Psoas muscle (tissue), 8 donors: ENCODE data around the gene DNHD1. TPM values are rescaled to one million over a fixed set of nuclear protein-coding genes. Genes with fewer than 3 reads are reported as not detected.

Source experiments
- ATAC-seq, 4 donors: fragments of 200-7000 bp; cut with Tn5 transposase; one replicate each; pipeline ENCODE4 v1.9.1; 2020; ENCODE audit warnings: moderate library complexity in 3 of 4, mild to moderate bottlenecking in 2 of 4
- DNase-seq, 2 donors: peaks; one replicate each; pipeline ENCODE4 v3.0.0-alpha.2; 2020
- H3K27ac ChIP-seq: fragments of 200-600 bp; one replicate; pipeline ENCODE4 v1.8.0; 2022
- H3K27me3 ChIP-seq, 3 donors: fragments of 200-600 bp in 1 of 3; one replicate each; pipeline versions ENCODE4 v1.6.1 to v1.8.0; 2013 to 2022; ENCODE audit warnings: low read length in 2 of 3, mild to moderate bottlenecking in 2 of 3, moderate library complexity in 1 of 3; ENCODE audit not compliant: insufficient read depth in 3 of 3
- H3K36me3 ChIP-seq, 2 donors: fragments of 200-600 bp in 1 of 2; one replicate each; pipeline versions ENCODE4 v1.6.1 to v1.8.0; 2013 to 2022; ENCODE audit warnings: low read depth in 1 of 2, mild to moderate bottlenecking in 1 of 2, moderate library complexity in 1 of 2; ENCODE audit not compliant: insufficient read depth in 1 of 2
- H3K4me1 ChIP-seq: fragments of 200-600 bp; one replicate; pipeline ENCODE4 v1.8.0; 2022
- H3K4me3 ChIP-seq: fragments of 200-600 bp; one replicate; pipeline ENCODE4 v1.8.0; 2022; ENCODE audit warnings: mild to moderate bottlenecking
- H3K9me3 ChIP-seq: fragments of 200-600 bp; one replicate; pipeline ENCODE4 v1.8.0; 2022
- WGBS, 3 donors: extraction: QIAGEN DNeasy Blood & Tissue Kit; methylation state at CpG; one replicate each; pipeline versions ENCODE4 v1.1.6 to v1.1.7; 2013; 5-methylcytosine and 5-hydroxymethylcytosine counted together
- intact Hi-C, 2 donors: fragments of 100-400 bp; cut with DNase I; formaldehyde crosslinking; loops; one replicate each; pipeline versions ENCODE4 v1.11.0 to v1.14.2; 2022
- polyA plus RNA-seq, 3 donors: library from polyadenylated mRNA; stranded (reverse); fragments of 200-250 nt; gene quantifications; one replicate each; pipeline ENCODE4 v1.2.3, GENCODE V29; 2013
- total RNA-seq, 4 donors: library from RNA; stranded (reverse); fragmentation: NEBNext Ultra II Directional in 2 of 4; extraction: Animal tissue kit (Norgen Biotek cat#: 25700) in 2 of 4; gene quantifications; one replicate each; pipeline versions ENCODE4 v1.2.1 to v1.2.4, GENCODE V29; 2021 to 2023
- TF ChIP-seq, protein P1 (sequence below): fragments of 200-600 bp; IDR thresholded peaks from one replicate; pipeline ENCODE4 v1.8.0; 2022; ENCODE audit warnings: antibody characterized with exemption
- donor health status: healthy with polysubstance abuse.
- donor health status: DM: no; HTN: no; CAD: no; lungs with moderate emphysema.
- donor health status: Bipolar disorder and iron deficiency.
- donor health status: healthy.
- donor health status: DM: yes; HTN: yes; CAD: no.
- donor health status: DM: no; HTN: no; CAD: no.
- donor health status: DM: no; HTN: no; CAD: no.
- donor health status: DM: yes; HTN: yes; CAD: no.

The DNHD1 gene
- total and polyA plus RNA-seq, 7 donors, result 2.0 to 9.0 (median 3.4) TPM

DNA sequence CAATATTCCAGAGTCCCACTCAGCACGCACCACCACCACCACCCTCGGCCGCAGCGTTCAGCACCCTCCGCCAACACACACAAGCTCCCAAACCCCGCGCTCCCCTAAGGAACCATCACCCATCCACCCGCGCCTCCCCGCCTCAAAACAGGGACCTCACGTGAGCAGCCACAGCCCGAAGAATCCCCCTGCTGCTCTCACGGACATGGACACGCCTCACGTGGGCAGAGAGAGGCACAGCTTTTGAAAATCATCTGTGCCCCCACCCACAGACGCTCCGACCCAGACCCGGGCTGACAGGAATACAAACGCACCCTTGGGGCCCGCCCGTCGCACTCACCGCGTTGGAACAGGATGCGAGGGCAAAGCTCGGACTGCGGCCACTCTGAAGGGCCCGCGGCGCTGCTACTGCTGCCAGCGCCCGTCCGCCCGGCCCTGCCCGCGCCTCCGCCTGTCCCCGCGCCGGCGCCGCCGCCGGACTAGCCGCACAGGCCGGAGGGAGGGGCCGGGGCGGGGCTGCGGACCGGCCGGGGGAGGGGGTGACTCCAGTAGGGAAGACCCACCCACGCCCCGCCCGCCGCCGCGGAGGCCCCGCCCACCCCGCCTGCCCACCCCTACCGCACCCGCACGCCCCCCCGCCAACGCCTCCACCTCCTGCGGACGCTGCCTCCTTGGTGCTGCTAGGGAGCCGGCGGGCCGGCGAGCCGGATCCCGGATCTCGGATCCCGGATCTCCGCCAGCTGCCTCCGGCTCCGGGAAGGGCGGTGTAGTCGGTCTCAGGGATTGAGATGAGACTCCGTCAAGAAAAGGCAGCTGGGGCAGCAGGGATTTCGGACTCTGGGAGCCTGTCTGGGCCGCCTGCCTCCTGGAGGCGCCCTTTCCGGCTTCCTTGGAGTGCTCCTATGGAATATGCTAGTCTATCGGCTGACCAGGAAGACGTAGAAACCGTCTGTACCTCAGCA is 23.3 kb upstream of the DNHD1 start, which contains the start of gene TRIM3:
TSS of gene TRIM3 (minus strand) at position 491 of the 962 bp plus-strand sequence. CDS start 8,246 bp downstream, outside the sequence.
- peak; percentile 91 to 95 (median 92) for ATAC-seq
- Histone ChIP-seq H3K27ac (peak within 1 kb of the TSS; percentile 93), H3K36me3 (peaks cover 0 to 25% of the 10 kb centered on the region in 2 donors), H3K4me1 (peaks cover 15% of the 10 kb centered on the region), H3K4me3 (peak within 1 kb of the TSS; percentile 91), H3K9me3 (no peaks in the 10 kb centered on the region), H3K27me3 (no peaks in the 10 kb centered on the region)
- 0 to 1% (median 1%) methylated on average over 59 to 87 of the region's 87 CpGs for WGBS, 3 donors
- TF ChIP-seq, protein P1, sequence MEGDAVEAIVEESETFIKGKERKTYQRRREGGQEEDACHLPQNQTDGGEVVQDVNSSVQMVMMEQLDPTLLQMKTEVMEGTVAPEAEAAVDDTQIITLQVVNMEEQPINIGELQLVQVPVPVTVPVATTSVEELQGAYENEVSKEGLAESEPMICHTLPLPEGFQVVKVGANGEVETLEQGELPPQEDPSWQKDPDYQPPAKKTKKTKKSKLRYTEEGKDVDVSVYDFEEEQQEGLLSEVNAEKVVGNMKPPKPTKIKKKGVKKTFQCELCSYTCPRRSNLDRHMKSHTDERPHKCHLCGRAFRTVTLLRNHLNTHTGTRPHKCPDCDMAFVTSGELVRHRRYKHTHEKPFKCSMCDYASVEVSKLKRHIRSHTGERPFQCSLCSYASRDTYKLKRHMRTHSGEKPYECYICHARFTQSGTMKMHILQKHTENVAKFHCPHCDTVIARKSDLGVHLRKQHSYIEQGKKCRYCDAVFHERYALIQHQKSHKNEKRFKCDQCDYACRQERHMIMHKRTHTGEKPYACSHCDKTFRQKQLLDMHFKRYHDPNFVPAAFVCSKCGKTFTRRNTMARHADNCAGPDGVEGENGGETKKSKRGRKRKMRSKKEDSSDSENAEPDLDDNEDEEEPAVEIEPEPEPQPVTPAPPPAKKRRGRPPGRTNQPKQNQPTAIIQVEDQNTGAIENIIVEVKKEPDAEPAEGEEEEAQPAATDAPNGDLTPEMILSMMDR, result no peak
- intact Hi-C loops, result loop anchor here (5.0 to 10.0 kb wide), 2 partner anchors 134 to 239 kb away; partner anchors contain the start of genes CNGA4 (in 2 of the 2) and FHIP1B (in 2 of the 2)
- DNase-seq, result peak; percentile 96 to 97

DNA sequence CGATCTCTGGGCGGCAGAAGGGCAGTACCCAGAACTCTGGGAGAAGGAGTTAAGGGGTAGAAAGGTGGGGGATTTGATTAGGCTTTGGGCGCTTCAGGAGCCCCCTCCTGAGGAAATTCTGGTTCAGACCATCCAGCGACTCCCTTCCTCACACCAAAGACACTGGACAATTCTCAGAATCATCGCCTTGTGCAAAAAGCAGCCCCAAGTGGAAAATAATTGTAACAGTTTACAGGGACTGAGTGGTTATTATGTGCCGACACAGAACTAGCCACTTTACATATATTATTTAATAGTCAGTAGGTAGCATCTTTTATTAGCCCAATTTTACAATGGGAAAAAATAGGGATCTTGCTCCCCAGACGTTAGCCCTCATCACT is 22.7 kb upstream of the DNHD1 start:
- 30 to 33% (median 31%) methylated on average over 7 of the region's 7 CpGs for WGBS, 3 donors
- TF ChIP-seq, protein P1, result no peak
- H3K4me3 ChIP-seq, result peak overlapping the region; percentile 91
- peaks cover 14% of the 10 kb centered on the region for H3K4me1 ChIP-seq
- intact Hi-C loops, result loop anchor here (5.0 to 10.0 kb wide), 2 partner anchors 133 to 240 kb away; partner anchors contain the start of genes CNGA4 (in 2 of the 2) and FHIP1B (in 2 of the 2)
- peak overlapping the region; percentile 93 for H3K27ac ChIP-seq
- no peaks in the 10 kb centered on the region for H3K27me3 ChIP-seq
- H3K36me3 ChIP-seq, result peaks cover 0 to 31% of the 10 kb centered on the region in 2 donors
- no peak for ATAC-seq
- no peaks in the 10 kb centered on the region for H3K9me3 ChIP-seq
- DNase-seq, result no peak

DNA sequence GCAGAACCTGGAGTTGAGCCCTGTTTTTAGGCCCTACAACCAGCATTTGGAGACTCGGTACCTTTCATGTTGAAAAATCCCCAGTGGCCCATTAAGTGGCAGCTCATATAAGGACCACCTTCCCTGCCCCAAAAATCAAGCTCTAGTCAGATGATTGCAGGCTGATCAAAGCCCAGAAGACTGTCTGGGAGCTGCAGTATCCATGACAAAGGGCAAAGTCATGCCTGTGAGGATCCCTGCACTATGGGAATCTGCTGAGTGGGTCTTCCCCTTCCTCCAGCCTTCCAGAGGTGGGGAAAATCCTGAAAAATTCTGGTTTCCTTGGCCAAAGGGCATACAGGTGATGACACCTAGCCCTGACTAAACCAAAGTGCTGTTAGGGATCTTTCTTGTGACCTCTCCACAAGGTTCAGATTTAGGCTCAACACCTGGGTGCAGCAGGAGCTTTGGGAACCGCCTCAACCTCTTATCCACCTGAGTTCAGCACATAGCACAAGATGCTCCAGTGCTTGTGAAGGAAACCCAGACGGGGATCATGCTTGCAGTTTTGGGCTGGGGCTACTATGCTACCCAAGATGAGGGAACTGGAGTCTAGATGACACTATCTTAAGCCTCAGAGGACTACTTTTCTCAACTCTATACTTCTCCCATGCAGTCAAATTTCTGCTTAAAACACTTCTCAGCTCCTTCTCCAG is 22.1 kb upstream of the DNHD1 start:
- 61 to 75% (median 69%) methylated on average over 3 of the region's 3 CpGs for WGBS, 3 donors
- DNase-seq (no peak), ATAC-seq (no peak)
- H3K9me3 ChIP-seq, result no peaks in the 10 kb centered on the region
- H3K4me3 ChIP-seq, result peak overlapping the region; percentile 91
- intact Hi-C loops, result loop anchor here (5.0 to 10.0 kb wide), 3 partner anchors 132 to 240 kb away; partner anchors contain the start of genes CNGA4 (in 2 of the 2), FHIP1B (in 2 of the 2) and TPP1 (in 1 of the 2)
- H3K36me3 ChIP-seq, result peaks cover 0 to 37% of the 10 kb centered on the region in 2 donors
- no peaks in the 10 kb centered on the region for H3K27me3 ChIP-seq
- H3K27ac ChIP-seq, result peak overlapping the region; percentile 93
- H3K4me1 ChIP-seq, result peaks cover 16% of the 10 kb centered on the region
- TF ChIP-seq, protein P1, result no peak

DNA sequence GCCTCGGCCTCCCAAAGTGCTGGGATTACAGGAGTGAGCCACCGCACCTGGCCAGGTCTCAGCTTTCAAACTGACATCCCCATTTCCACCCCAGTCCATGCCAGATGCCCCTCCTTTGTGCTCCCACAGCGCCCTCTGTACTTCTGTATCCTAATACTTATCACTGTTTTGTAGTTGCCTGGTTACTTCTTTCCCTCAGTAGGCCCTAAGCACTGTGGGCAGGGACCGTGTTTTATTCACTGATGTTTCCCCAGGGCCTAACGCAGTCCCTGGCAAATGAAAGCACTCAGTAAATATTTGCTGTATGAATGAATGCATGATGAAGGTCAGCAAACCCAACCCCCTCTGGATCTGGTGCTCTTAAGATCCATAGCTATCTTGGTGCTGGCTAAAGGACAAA is 21.1 kb upstream of the DNHD1 start:
- H3K27ac ChIP-seq, result no peak overlapping the region
- DNase-seq (no peak), ATAC-seq (no peak)
- H3K4me3 ChIP-seq, result no peak overlapping the region
- 68 to 75% (median 74%) methylated on average over 5 of the region's 5 CpGs for WGBS, 3 donors
- TF ChIP-seq, protein P1, result no peak
- peaks cover 19% of the 10 kb centered on the region for H3K4me1 ChIP-seq
- intact Hi-C loops, result loop anchor here (5.0 to 10.0 kb wide), 2 partner anchors 141 to 241 kb away; partner anchors contain the start of genes CNGA4 (in 2 of the 2), FHIP1B (in 2 of the 2) and TPP1 (in 1 of the 2)
- H3K9me3 ChIP-seq, result no peaks in the 10 kb centered on the region
- H3K36me3 ChIP-seq, result peaks cover 0 to 39% of the 10 kb centered on the region in 2 donors
- no peaks in the 10 kb centered on the region for H3K27me3 ChIP-seq
